NCI-H748 (cell line): Measurements from ENCODE around the gene MUC4.

ENCODE experiments used
- DNase-seq: peaks from one replicate; lab custom pipeline; 2025; ENCODE audit not compliant: unreplicated experiment; lab: John Stamatoyannopoulos, UW

MUC4 gene

GRCh38 chr3:195700319-195700718 is 111.4 kb downstream of the MUC4 start:
- DNase-seq = no peak

- no peak for DNase-seq
These were observed 111.9 kb downstream of the MUC4 start for GRCh38 chr3:195699860-195700259.

- DNase-seq = no peak
These were observed 112.3 kb downstream of the MUC4 start for GRCh38 chr3:195699388-195699771.

GRCh38 chr3:195698647-195699387 is 112.9 kb downstream of the MUC4 start:
- DNase-seq = no peak

- DNase-seq = no peak
These were observed 113.4 kb downstream of the MUC4 start for GRCh38 chr3:195698325-195698646.

GRCh38 chr3:195697582-195698324 is 114.0 kb downstream of the MUC4 start:
- no peak for DNase-seq
